ENCODE measurements around the gene CDC25B. TPM values are rescaled to one million over a fixed set of nuclear protein-coding genes. Genes with fewer than 3 reads are reported as not detected.

The CDC25B gene
- total and polyA plus RNA-seq, 2 of the 13 experiments (the other 11 are each of a cell fraction or from before 2014, with no cell fraction given) = 14.5 to 19.4 TPM

DNA sequence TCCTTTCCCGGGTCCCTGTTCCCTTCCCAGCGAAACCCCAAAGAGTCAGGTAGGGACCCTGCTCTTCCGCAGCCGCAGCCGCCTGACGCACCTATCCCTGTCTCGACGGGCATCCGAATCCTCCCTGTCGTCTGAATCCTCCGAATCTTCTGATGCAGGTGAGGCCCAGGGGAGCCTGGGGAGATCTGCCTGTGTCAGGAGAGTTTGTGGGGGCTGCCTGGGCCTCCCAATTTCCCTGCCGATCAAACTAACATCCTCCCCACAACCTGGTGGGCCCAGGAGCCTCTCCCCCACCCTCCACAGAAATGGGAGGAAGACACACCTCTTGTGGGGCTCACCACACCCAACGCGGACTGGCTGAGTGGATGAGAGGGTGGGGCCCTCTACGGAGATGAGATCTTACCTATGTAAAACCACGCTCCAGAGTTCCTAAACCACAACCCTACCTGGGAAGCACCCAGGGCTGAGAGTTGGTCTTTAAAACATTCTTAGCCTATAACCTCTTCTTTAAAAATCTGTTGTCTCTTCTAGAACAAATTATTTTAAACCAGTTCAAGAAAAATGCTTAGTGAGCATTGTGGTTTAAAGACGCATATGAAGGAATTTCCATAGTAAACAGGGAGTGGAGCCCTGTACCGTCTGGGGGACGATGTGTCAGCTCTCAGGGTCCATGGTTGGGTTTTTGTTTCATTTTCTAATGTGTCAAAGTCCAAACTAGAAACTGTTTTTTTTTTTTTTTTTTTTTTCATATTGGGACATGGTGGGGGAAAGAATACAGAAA is 1.7 kb downstream of the CDC25B start (continued):
- TF ChIP-seq, protein P1, sequence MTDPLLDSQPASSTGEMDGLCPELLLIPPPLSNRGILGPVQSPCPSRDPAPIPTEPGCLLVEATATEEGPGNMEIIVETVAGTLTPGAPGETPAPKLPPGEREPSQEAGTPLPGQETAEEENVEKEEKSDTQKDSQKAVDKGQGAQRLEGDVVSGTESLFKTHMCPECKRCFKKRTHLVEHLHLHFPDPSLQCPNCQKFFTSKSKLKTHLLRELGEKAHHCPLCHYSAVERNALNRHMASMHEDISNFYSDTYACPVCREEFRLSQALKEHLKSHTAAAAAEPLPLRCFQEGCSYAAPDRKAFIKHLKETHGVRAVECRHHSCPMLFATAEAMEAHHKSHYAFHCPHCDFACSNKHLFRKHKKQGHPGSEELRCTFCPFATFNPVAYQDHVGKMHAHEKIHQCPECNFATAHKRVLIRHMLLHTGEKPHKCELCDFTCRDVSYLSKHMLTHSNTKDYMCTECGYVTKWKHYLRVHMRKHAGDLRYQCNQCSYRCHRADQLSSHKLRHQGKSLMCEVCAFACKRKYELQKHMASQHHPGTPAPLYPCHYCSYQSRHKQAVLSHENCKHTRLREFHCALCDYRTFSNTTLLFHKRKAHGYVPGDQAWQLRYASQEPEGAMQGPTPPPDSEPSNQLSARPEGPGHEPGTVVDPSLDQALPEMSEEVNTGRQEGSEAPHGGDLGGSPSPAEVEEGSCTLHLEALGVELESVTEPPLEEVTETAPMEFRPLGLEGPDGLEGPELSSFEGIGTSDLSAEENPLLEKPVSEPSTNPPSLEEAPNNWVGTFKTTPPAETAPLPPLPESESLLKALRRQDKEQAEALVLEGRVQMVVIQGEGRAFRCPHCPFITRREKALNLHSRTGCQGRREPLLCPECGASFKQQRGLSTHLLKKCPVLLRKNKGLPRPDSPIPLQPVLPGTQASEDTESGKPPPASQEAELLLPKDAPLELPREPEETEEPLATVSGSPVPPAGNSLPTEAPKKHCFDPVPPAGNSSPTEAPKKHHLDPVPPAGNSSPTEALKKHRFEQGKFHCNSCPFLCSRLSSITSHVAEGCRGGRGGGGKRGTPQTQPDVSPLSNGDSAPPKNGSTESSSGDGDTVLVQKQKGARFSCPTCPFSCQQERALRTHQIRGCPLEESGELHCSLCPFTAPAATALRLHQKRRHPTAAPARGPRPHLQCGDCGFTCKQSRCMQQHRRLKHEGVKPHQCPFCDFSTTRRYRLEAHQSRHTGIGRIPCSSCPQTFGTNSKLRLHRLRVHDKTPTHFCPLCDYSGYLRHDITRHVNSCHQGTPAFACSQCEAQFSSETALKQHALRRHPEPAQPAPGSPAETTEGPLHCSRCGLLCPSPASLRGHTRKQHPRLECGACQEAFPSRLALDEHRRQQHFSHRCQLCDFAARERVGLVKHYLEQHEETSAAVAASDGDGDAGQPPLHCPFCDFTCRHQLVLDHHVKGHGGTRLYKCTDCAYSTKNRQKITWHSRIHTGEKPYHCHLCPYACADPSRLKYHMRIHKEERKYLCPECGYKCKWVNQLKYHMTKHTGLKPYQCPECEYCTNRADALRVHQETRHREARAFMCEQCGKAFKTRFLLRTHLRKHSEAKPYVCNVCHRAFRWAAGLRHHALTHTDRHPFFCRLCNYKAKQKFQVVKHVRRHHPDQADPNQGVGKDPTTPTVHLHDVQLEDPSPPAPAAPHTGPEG (CRISPR knock-in tag; IDR thresholded peaks at IDR 0.05) = no peak
- TF ChIP-seq HIVEP1 (CRISPR knock-in tag; IDR thresholded peaks at IDR 0.05) (0 out of 2 replicates have a peak, but pooled peaks have one; percentile 39), ZNF329 (CRISPR knock-in tag; IDR thresholded peaks at IDR 0.05; ENCODE audit: low read depth) (no peak), DDIT3 (CRISPR knock-in tag; IDR thresholded peaks at IDR 0.05) (no peak), ZNF704 (CRISPR knock-in tag; IDR thresholded peaks at IDR 0.05; ENCODE audit: borderline replicate concordance) (no peak), CENPT (CRISPR knock-in tag; IDR thresholded peaks at IDR 0.05; ENCODE audit: low read depth) (no peak), BRF2 (CRISPR knock-in tag; IDR thresholded peaks at IDR 0.05) (no peak), ZZZ3 (CRISPR knock-in tag; IDR thresholded peaks at IDR 0.05; ENCODE audit: borderline replicate concordance) (no peak), MBD4 (IDR thresholded peaks at IDR 0.05; ENCODE audit: borderline replicate concordance, low read length) (no peak), ZNF768 (CRISPR knock-in tag; IDR thresholded peaks at IDR 0.05) (no peak), HNRNPH1 (optimal IDR thresholded peaks at IDR 0.05; ENCODE audit: low read depth, low read length) (no peak), LCORL (IDR thresholded peaks at IDR 0.05) (no peak), LCORL (CRISPR knock-in tag; IDR thresholded peaks at IDR 0.05) (0 out of 2 replicates have a peak, but pooled peaks have one; percentile 61)
- TF ChIP-seq, protein P2, sequence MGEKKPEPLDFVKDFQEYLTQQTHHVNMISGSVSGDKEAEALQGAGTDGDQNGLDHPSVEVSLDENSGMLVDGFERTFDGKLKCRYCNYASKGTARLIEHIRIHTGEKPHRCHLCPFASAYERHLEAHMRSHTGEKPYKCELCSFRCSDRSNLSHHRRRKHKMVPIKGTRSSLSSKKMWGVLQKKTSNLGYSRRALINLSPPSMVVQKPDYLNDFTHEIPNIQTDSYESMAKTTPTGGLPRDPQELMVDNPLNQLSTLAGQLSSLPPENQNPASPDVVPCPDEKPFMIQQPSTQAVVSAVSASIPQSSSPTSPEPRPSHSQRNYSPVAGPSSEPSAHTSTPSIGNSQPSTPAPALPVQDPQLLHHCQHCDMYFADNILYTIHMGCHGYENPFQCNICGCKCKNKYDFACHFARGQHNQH (CRISPR knock-in tag; IDR thresholded peaks at IDR 0.05) = no peak
- TF ChIP-seq, protein P3, sequence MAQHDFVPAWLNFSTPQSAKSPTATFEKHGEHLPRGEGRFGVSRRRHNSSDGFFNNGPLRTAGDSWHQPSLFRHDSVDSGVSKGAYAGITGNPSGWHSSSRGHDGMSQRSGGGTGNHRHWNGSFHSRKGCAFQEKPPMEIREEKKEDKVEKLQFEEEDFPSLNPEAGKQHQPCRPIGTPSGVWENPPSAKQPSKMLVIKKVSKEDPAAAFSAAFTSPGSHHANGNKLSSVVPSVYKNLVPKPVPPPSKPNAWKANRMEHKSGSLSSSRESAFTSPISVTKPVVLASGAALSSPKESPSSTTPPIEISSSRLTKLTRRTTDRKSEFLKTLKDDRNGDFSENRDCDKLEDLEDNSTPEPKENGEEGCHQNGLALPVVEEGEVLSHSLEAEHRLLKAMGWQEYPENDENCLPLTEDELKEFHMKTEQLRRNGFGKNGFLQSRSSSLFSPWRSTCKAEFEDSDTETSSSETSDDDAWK (CRISPR knock-in tag; IDR thresholded peaks at IDR 0.05) = no peak
- TF ChIP-seq, protein P4, sequence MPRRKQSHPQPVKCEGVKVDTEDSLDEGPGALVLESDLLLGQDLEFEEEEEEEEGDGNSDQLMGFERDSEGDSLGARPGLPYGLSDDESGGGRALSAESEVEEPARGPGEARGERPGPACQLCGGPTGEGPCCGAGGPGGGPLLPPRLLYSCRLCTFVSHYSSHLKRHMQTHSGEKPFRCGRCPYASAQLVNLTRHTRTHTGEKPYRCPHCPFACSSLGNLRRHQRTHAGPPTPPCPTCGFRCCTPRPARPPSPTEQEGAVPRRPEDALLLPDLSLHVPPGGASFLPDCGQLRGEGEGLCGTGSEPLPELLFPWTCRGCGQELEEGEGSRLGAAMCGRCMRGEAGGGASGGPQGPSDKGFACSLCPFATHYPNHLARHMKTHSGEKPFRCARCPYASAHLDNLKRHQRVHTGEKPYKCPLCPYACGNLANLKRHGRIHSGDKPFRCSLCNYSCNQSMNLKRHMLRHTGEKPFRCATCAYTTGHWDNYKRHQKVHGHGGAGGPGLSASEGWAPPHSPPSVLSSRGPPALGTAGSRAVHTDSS (CRISPR knock-in tag; conservative IDR thresholded peaks at IDR 0.05) = no peak

Data from HepG2 (cell line).